MM.1S (cell line): ENCODE data around the gene APOBEC3C.
A peak's percentile ranks its signal among the peaks of the same experiment; 100 is the strongest.
"Not testable (repeated sequence)": the region's sequence is repeated elsewhere in the genome, so short reads cannot be mapped to it uniquely, and the experiment has no call there.

Experiments used
- DNase-seq: peaks from one replicate; pipeline ENCODE4 v3.0.0-alpha.2; 2015
- H2AFZ ChIP-seq: fragments of 300-600 bp; sonication (generic); 2 replicates; pipeline ENCODE4 v1.6.0; 2016; ENCODE audit warnings: antibody characterized with exemption, low read length
- H3F3A ChIP-seq: fragments of 300-600 bp; sonication (generic); 2 replicates; pipeline ENCODE4 v1.6.1; 2016; ENCODE audit warnings: mild to moderate bottlenecking, antibody characterized with exemption, low read length, moderate library complexity, mixed read lengths; ENCODE audit not compliant: insufficient read depth
- H3K27ac ChIP-seq: fragments of 300-600 bp; sonication (generic); 2 replicates; pipeline ENCODE4 v1.5.1; 2016; ENCODE audit warnings: mild to moderate bottlenecking, low read length
- H3K27me3 ChIP-seq: fragments of 300-600 bp; sonication (generic); replicated peaks from 2 replicates; pipeline ENCODE4 v1.6.0; 2016; ENCODE audit warnings: low read length; ENCODE audit not compliant: insufficient read depth
- H3K36me3 ChIP-seq: fragments of 300-600 bp; sonication (generic); replicated peaks from 2 replicates; pipeline ENCODE4 v1.6.1; 2016; ENCODE audit warnings: mild to moderate bottlenecking, low read length, mixed read lengths; ENCODE audit not compliant: insufficient read depth
- H3K4me1 ChIP-seq: fragments of 300-600 bp; sonication (generic); 2 replicates; pipeline ENCODE4 v1.6.1; 2016; ENCODE audit warnings: low read length, mixed read lengths
- H3K4me2 ChIP-seq: fragments of 300-600 bp; sonication (generic); 2 replicates; pipeline ENCODE4 v1.6.0; 2016; ENCODE audit warnings: low read depth, low read length
- H3K4me3 ChIP-seq: fragments of 300-600 bp; sonication (generic); 2 replicates; pipeline ENCODE4 v1.5.1; 2016; ENCODE audit warnings: low read length, mixed read lengths
- H3K79me2 ChIP-seq: fragments of 300-600 bp; sonication (generic); 2 replicates; pipeline ENCODE4 v1.6.1; 2016; ENCODE audit warnings: mixed run types, low read length, mixed read lengths
- H3K9ac ChIP-seq: fragments of 300-600 bp; sonication (generic); 2 replicates; pipeline ENCODE4 v1.6.1; 2016; ENCODE audit warnings: low read length, mixed read lengths
- H3K9me2 ChIP-seq: fragments of 300-600 bp; sonication (generic); replicated peaks from 2 replicates; pipeline ENCODE4 v1.6.1; 2016; ENCODE audit warnings: mild to moderate bottlenecking, low read length, mixed read lengths; ENCODE audit not compliant: insufficient read depth
- H3K9me3 ChIP-seq: fragments of 300-600 bp; sonication (generic); replicated peaks from 2 replicates; pipeline ENCODE4 v1.6.1; 2016; ENCODE audit warnings: mild to moderate bottlenecking, low read length, mixed read lengths; ENCODE audit not compliant: insufficient read depth
- H4K20me1 ChIP-seq: fragments of 300-600 bp; sonication (generic); 2 replicates; pipeline ENCODE4 v1.6.1; 2016; ENCODE audit warnings: mild to moderate bottlenecking, low read length, moderate library complexity, mixed read lengths; ENCODE audit not compliant: insufficient read depth
- CTCF ChIP-seq: fragments of 300-600 bp; sonication (generic); IDR thresholded peaks from 2 replicates; pipeline ENCODE4 v1.5.1; 2016; ENCODE audit warnings: antibody characterized with exemption, low read length, mixed read lengths
- EZH2 ChIP-seq: fragments of 300-600 bp; sonication (generic); optimal IDR thresholded peaks from 2 replicates; pipeline ENCODE3; 2017; ENCODE audit warnings: low read depth, mild to moderate bottlenecking, antibody characterized with exemption, low read length, mixed read lengths
- EZH2phosphoT487 ChIP-seq: fragments of 300-600 bp; sonication (generic); IDR thresholded peaks from 2 replicates; pipeline ENCODE4 v1.6.1; 2018; ENCODE audit warnings: antibody characterized with exemption, low read length

APOBEC3C gene

GRCh38 chr22:38981005-38981991, 32.8 kb upstream of the APOBEC3C start:
- Histone ChIP-seq H3K9me2 (no peaks in the 10 kb centered on the region), H2AFZ (peak overlapping the region; percentile 83), H3K36me3 (no peaks in the 10 kb centered on the region), H3K4me2 (peak overlapping the region; percentile 99), H3K27ac (peak overlapping the region; percentile 93; the same call in 1 of the 2 replicates), H3K79me2 (peaks cover 21% of the 10 kb centered on the region), H3K9ac (peak overlapping the region; percentile 95), H3K9me3 (no peaks in the 10 kb centered on the region), H3K4me3 (peak overlapping the region; percentile 94), H4K20me1 (no peaks in the 10 kb centered on the region), H3F3A (peaks cover 25% of the 10 kb centered on the region), H3K4me1 (peaks cover 37% of the 10 kb centered on the region), H3K27me3 (no peaks in the 10 kb centered on the region)
- TF ChIP-seq CTCF (peak; percentile 29), EZH2phosphoT487 (no peak), EZH2 (no peak)
- DNase-seq = no peak

GRCh38 chr22:38981992-38982927, 31.8 kb upstream of the APOBEC3C start, which contains the start of gene APOBEC3B:
TSS of gene APOBEC3B (plus strand) at chr22:38982347. CDS start at chr22:38982454, 107 bp downstream.
- Histone ChIP-seq H3K4me3 (peak within 1 kb of the TSS; percentile 94), H3K79me2 (peaks cover 30% of the 10 kb centered on the region), H3K9me3 (no peaks in the 10 kb centered on the region), H3K27me3 (no peaks in the 10 kb centered on the region), H3K36me3 (no peaks in the 10 kb centered on the region), H4K20me1 (no peaks in the 10 kb centered on the region), H3K9me2 (no peaks in the 10 kb centered on the region), H3K27ac (peak within 1 kb of the TSS; percentile 93), H3F3A (peaks cover 25% of the 10 kb centered on the region), H3K9ac (peak within 1 kb of the TSS; percentile 95), H2AFZ (peak within 1 kb of the TSS; percentile 83), H3K4me2 (peak within 1 kb of the TSS; percentile 99), H3K4me1 (peaks cover 46% of the 10 kb centered on the region)
- TF ChIP-seq EZH2 = no peak
- no peak for TF ChIP-seq EZH2phosphoT487
- no peak for TF ChIP-seq CTCF
- DNase-seq = peak; percentile 97

GRCh38 chr22:38984224-38984623, 29.8 kb upstream of the APOBEC3C start:
- TF ChIP-seq EZH2phosphoT487 = no peak
- Histone ChIP-seq H3F3A (peaks cover 25% of the 10 kb centered on the region), H3K36me3 (no peaks in the 10 kb centered on the region), H4K20me1 (no peaks in the 10 kb centered on the region), H2AFZ (no peak overlapping the region), H3K4me3 (no peak overlapping the region), H3K4me2 (peak overlapping the region; percentile 99; the same call in 1 of the 2 replicates), H3K4me1 (peaks cover 52% of the 10 kb centered on the region), H3K9me2 (no peaks in the 10 kb centered on the region), H3K27me3 (no peaks in the 10 kb centered on the region), H3K79me2 (peaks cover 35% of the 10 kb centered on the region), H3K27ac (peak overlapping the region; percentile 93), H3K9ac (peak overlapping the region; percentile 53; the same call in 1 of the 2 replicates), H3K9me3 (no peaks in the 10 kb centered on the region)
- peak; percentile 54 for DNase-seq

GRCh38 chr22:38984784-38985757, 29.0 kb upstream of the APOBEC3C start:
- peaks cover 25% of the 10 kb centered on the region for H3F3A ChIP-seq
- peak overlapping the region; percentile 93 for H3K27ac ChIP-seq
- H3K79me2 ChIP-seq = peaks cover 35% of the 10 kb centered on the region
- H4K20me1 ChIP-seq, H3K27me3 ChIP-seq, H3K9me3 ChIP-seq, H3K4me3 ChIP-seq, H2AFZ ChIP-seq, H3K9me2 ChIP-seq, H3K36me3 ChIP-seq: not testable (repeated sequence)
- peak; percentile 98 for DNase-seq
- H3K9ac ChIP-seq = peak overlapping the region; percentile 61; the same call in 1 of the 2 replicates
- H3K4me1 ChIP-seq = peaks cover 54% of the 10 kb centered on the region
- peak overlapping the region; percentile 99; the same call in 1 of the 2 replicates for H3K4me2 ChIP-seq
